Measurements from ENCODE around the gene CRYAB.

CRYAB gene

GRCh38 chr11:111913031-111913861 lies 1.7 kb upstream of the CRYAB start:
- H3K4me3 ChIP-seq (ENCODE audit: control insufficient read depth, low read depth, low read length): peak overlapping the region; percentile 38
- TF ChIP-seq CTCF (IDR thresholded peaks at IDR 0.05; ENCODE audit: control insufficient read depth, insufficient read depth, low read depth, low read length, missing control alignments): no peak
- no peak for DNase-seq (ENCODE audit: low read depth)

GRCh38 chr11:111912535-111912934 lies 965 bp upstream of the CRYAB start, which contains the start of gene HSPB2:
Gene HSPB2 (plus strand): TSS chr11:111912734. CDS start chr11:111912830, 96 bp downstream.
- peak within 1 kb of the TSS; percentile 38 for H3K4me3 ChIP-seq (ENCODE audit: control insufficient read depth, low read depth, low read length)
- no peak for TF ChIP-seq CTCF (IDR thresholded peaks at IDR 0.05; ENCODE audit: control insufficient read depth, insufficient read depth, low read depth, low read length, missing control alignments)
- DNase-seq (ENCODE audit: low read depth): no peak

- no peak for DNase-seq (ENCODE audit: low read depth)
- H3K4me3 ChIP-seq (ENCODE audit: control insufficient read depth, low read depth, low read length): no peak overlapping the region
- no peak for TF ChIP-seq CTCF (IDR thresholded peaks at IDR 0.05; ENCODE audit: control insufficient read depth, insufficient read depth, low read depth, low read length, missing control alignments)
These were observed 651 bp downstream of the CRYAB start for GRCh38 chr11:111910676-111911562.

GRCh38 chr11:111909378-111909777 lies 2.2 kb downstream of the CRYAB start:
- DNase-seq (ENCODE audit: low read depth): no peak
- no peak overlapping the region for H3K4me3 ChIP-seq (ENCODE audit: control insufficient read depth, low read depth, low read length)
- no peak for TF ChIP-seq CTCF (IDR thresholded peaks at IDR 0.05; ENCODE audit: control insufficient read depth, insufficient read depth, low read depth, low read length, missing control alignments)

- DNase-seq (ENCODE audit: low read depth): no peak
- no peak overlapping the region for H3K4me3 ChIP-seq (ENCODE audit: control insufficient read depth, low read depth, low read length)
- no peak for TF ChIP-seq CTCF (IDR thresholded peaks at IDR 0.05; ENCODE audit: control insufficient read depth, insufficient read depth, low read depth, low read length, missing control alignments)
These were observed 2.8 kb downstream of the CRYAB start for GRCh38 chr11:111908639-111909305.

- H3K4me3 ChIP-seq (ENCODE audit: control insufficient read depth, low read depth, low read length): no peak overlapping the region
- TF ChIP-seq CTCF (IDR thresholded peaks at IDR 0.05; ENCODE audit: control insufficient read depth, insufficient read depth, low read depth, low read length, missing control alignments): no peak
- DNase-seq (ENCODE audit: low read depth): no peak
These were observed 4.9 kb downstream of the CRYAB start for GRCh38 chr11:111906680-111907079.
